Liver (tissue), 3 donors: ENCODE results near the gene RSRP1.

Source experiments
- CTCF ChIP-seq: fragments of 150-350 bp; IDR thresholded peaks from 2 replicates; pipeline ENCODE4 v1.5.1; 2017; ENCODE audit warnings: improper control_type of control experiment, low read depth, low read length; ENCODE audit not compliant: missing input control
- GABPA ChIP-seq, 2 donors: IDR thresholded peaks in 1 of 2; conservative IDR thresholded peaks in 1 of 2; 2 replicates each; pipeline ENCODE4 v1.6.1; 2016; ENCODE audit warnings: antibody characterized with exemption in 2 of 2, mild to moderate bottlenecking in 1 of 2, moderate library complexity in 1 of 2
- RAD21 ChIP-seq, 2 donors: IDR thresholded peaks; 2 replicates each; pipeline ENCODE4 v1.6.1; 2016; ENCODE audit warnings: antibody characterized with exemption in 2 of 2, mild to moderate bottlenecking in 2 of 2
- REST ChIP-seq: IDR thresholded peaks from 2 replicates; pipeline ENCODE4 v1.6.1; 2016; ENCODE audit warnings: antibody characterized with exemption, mild to moderate bottlenecking
- TAF1 ChIP-seq: conservative IDR thresholded peaks from 2 replicates; pipeline ENCODE4 v1.6.1; 2016; ENCODE audit warnings: antibody characterized with exemption, mild to moderate bottlenecking
- TF ChIP-seq, protein P1 (sequence below): IDR thresholded peaks from 2 replicates; pipeline ENCODE4 v1.6.1; 2016; ENCODE audit warnings: antibody characterized with exemption
- TF ChIP-seq, protein P2 (sequence below): IDR thresholded peaks from 2 replicates; pipeline ENCODE4 v1.6.1; 2016; ENCODE audit warnings: antibody characterized with exemption
- donor health status: healthy.
- donor health status: healthy.

DNA sequence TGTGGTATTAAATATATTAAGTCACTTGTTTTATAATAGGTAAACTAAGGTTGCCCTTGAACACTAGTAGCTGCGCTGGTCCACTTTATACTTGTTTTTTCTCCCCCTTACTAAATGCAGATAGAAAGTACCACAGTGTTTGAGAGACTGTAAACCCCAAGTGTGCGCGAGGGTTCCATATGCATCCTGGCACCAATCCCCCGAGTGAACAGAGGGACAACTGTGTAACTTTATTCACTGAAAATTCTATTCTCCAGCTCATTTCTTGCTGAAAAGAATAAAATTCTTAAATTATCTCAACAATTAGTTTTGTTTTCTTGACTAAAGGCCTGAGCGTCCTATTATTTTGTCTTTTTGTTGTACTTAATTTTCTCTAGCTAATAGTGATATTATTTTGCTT, 1.9 kb downstream of the RSRP1 start:
- TF ChIP-seq, protein P1, sequence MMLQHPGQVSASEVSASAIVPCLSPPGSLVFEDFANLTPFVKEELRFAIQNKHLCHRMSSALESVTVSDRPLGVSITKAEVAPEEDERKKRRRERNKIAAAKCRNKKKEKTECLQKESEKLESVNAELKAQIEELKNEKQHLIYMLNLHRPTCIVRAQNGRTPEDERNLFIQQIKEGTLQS: no peak
- TF ChIP-seq GABPA (IDR thresholded peaks at IDR 0.05 in 1 of 2, conservative IDR thresholded peaks at IDR 0.05 in 1 of 2): no peak
- no peak for TF ChIP-seq CTCF
- TF ChIP-seq REST: no peak
- TF ChIP-seq, protein P2, sequence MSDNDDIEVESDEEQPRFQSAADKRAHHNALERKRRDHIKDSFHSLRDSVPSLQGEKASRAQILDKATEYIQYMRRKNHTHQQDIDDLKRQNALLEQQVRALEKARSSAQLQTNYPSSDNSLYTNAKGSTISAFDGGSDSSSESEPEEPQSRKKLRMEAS: no peak
- no peak for TF ChIP-seq RAD21 (IDR thresholded peaks at IDR 0.05)
- TF ChIP-seq TAF1: no peak
